GM19324 (cell line): ENCODE measurements around the gene GPS1.

Experiments
- ATAC-seq: cut with Tn5 transposase; IDR thresholded peaks from one replicate; pipeline ENCODE4 v1.9.1; 2021; ENCODE audit warnings: mild to moderate bottlenecking, moderate library complexity; ENCODE audit not compliant: unreplicated experiment, low FRiP score

GPS1 gene

DNA sequence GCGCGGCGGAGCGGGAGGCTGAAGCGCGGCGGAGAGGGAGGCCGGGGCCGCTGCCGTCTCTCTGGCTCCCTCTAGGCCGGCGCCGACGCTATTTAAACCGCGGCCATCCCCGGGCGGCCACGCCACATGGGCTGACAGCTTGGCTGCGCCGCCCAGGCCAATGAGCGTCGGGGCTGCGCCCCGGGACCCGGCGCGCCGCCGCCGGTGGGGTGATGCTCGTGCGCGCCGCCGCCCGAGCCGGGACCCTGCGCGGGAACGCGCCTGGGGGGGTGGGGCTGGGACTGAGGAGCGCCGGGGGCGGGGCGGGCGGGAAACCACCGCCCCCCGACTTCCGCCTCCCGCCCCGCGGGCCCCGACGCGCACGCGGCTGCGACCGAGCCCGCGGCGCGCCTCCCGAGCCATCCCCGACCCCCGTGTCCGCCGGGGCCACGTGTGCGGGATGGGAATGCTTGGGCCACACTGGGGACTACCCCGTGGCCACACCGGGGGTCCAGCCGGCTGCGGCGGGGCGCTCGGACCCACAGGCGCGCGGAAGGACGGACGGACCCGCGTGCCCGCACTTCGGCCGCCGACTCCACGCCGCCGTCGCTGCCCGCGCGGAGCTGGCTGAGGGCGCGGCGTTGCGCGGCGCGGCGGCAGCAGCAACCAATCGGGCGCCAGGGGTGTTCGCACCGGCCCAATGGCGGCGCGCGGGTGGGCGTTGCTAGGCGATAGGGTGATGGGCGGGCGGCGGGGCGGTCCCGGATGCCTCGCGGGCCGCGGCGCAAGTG is 46.7 kb downstream of the GPS1 start, which contains the start of gene FASN:
TSS of gene FASN (minus strand) at position 68 of the 770 bp plus-strand sequence. CDS start 1,791 bp downstream, outside the sequence.
- ATAC-seq, result peak; percentile 71

DNA sequence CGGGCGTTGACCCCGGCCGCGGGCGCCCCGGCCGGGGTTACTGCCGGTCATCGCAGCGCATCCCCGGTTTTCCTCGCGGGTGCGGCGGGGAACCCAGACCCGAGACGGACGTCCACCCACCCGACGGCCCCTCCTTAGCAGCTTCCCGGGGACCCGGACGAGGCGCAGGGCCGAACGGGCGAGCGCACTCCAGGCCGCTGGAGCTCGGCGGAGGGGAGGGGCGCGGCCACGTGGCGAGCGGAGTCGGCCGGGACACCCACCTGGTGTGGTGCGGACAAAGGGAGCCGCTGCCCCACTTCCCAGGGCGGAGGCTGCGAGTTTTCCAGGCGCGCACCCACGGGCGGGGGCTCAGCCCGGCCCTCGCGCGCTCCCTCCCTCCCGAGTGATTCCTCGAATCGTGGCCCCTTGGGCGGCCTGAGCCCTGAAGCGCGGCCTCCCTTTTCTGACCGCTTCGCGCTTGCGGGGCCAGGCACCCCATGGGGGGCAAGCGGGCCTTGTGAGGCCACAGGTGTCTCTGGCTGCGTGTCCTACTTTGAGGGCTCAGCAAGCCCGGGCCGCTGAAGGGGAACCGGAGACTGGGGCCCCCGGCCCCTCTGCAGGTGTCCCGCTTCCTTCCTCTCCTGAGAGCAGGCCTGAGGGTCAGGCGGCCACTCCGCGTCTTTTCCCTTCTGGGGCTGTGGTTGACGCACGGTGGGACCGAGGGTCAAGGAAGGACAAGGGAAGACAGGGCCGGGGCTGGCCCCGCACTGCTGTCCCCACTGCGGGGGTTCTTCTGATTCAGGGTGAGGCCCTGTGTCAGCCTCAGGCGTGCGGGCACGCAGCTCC is 47.5 kb downstream of the GPS1 start:
- ATAC-seq, result peak; percentile 13

DNA sequence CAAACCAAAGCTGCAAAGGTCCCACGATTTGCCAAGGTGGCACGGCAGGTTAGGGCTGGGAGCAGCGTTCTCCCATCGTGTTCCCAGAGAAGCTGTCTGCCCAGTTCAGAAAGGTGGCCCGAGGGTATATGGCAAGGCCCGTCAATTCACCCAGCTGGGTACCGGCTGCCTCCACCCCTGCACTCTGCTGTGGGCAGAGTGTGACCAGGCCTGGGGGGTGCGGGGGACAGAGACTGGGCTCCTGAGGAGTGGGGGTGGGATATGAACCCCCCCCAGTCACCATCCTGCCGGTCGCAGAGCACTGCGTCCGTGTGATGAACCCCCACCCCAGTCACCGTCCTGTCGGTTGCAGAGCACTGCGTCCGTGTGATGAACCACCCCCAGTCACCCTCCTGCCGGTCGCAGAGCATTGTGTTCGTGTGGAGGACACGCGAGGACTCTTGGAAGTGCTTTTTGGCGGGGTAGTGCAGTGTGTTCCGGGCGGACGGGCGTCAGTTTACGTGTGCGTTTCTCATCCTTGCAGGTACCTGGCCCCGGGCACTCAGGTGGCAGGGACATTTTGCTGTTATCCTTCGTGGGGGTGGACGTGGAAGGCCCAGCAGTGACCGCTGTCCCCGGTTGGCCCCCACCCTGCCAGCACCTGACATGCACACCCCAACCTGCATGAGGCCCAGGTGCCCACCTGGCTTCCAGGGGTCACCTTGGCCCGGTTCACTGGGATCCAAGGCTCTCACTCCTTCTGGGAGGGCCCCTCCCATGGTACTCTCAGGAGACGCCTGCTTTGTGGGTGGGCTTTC is 49.0 kb downstream of the GPS1 start:
- no peak for ATAC-seq

DNA sequence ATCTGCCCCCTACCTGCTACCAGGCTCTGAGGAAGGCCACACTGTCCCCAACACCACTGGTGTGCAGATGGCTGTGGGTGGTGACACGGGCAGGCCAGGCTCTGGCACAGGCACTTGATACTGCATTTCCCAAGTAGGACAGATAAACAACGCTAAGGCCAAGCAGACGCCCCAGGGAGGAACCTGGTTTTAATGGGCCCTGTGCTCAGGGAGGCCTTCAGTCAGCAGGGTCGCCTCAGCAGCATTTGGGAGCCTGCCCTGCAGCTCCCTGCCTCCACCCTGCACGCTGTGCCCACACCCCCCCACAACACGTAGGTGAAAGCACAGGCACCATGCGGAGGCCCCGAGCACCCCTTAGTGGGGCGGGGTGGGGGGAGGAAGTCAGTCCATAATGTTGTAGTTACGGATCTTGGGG is 49.6 kb downstream of the GPS1 start:
- ATAC-seq, result no peak

DNA sequence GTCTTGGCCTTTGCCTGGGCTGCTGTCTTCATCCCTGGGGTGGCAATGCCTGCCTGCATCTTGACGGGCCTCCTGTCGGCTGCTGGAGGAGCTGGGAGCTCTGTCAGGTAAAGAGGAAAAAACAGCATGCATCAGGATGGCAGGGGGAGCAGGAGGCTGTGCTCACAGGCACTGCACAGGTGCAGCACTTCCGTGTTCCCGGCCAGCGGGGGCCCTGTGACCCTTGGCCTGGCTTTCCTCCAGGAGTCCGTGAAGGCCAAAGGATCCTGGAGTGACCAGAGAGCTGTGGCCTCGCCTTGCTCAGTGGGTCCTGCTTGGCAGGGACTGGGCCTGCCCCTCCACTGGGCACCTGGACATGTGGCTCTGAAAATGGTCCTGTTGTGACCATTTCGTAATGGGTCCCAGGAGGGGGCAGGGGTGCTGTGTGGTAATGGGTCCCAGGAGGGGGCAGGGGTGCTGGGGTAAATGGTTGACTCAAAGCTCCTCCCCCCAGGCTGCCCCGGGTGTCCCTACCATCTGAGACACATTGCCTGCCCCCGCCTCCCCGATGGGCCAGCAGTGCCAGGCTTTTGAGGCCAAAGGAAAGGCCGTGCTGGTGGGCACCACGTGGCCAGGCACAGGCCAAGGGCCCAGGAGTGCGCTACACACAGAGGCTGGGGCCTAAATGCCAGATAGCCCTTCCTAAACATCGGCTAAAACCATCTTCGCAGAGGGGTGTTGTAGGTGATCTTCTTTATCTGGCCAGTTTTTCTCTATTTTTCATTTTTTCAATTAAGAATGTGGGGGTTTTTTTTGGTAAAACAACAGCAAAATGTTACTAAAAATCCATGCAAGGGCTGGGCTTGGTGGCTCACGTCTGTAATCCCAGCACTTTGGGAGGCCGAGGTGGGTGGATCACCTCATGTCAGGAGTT is 50.3 kb downstream of the GPS1 start:
- no peak for ATAC-seq

DNA sequence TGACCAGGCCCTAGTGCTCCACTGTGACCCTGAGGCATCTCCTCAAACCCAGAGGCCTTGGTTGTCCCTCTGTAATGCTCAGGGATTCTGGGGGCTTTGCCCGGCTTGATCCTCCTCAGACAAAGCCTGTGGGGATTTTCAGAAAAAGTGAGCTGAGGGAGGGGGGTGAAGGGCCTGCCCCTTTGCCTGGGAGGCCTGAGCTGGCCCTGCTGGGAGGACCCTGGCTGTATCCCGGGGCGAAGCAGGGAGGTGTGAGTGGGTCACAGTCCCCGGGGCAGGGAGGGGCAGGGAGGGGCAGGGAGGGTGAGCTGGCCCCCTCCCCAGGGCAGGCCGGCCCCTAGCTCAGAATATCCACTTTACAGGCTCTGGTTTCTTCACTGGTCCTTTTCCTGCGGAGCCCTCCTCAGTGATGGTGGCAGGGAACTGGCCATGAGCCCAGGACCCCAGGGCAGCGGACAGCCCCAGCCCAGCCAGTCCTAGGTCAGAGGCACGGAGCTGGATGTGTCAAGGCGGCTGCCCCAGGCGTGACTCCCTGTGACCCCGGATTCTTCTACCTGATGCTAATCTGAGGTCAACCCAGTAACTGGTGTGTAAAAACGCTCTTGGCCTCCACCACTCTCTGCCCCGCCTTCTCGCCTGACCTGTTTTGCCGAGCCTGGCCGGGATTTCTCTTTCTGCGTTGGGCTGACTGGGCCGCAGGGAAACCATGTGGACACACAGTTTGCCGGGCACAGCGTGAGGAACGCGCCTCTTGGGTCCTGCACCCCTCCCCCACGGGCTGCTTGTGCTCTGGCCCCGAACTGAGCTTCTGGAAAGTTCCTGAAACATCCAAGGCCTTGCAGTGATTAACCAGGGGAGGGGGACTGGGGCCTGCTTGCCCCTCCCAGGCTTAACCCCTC is 52.1 kb downstream of the GPS1 start:
- ATAC-seq, result no peak

DNA sequence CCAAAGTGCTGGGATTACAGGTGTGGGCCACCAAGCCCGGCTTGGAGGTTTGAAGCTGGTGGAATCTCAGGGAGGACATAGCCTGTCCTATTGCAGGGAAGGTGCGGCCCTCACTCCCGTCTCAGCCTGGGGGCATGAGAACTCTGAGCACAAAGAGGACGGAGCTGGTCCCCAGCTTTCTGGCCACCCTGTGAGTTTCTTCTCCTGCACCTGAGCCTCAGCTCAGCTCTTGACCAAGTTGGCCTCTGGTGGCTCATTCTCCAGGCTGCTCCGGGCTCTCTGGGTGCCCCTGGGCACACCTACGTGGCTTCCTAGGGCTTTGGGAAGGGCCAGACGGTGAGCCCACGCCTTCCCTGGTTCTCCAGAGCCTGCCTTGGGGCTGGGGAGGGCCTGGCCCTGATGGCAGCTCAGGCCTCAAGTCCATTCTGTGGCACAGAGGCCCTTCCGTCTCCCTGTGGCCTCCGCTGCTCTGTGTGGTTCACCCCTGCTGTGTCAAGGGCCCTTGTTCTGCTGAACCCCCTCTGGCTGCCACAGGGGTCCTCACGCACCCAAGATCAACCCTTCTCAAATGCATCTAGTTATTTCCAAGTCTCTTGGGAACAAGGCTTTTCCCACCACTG is 53.2 kb downstream of the GPS1 start:
- ATAC-seq, result no peak

DNA sequence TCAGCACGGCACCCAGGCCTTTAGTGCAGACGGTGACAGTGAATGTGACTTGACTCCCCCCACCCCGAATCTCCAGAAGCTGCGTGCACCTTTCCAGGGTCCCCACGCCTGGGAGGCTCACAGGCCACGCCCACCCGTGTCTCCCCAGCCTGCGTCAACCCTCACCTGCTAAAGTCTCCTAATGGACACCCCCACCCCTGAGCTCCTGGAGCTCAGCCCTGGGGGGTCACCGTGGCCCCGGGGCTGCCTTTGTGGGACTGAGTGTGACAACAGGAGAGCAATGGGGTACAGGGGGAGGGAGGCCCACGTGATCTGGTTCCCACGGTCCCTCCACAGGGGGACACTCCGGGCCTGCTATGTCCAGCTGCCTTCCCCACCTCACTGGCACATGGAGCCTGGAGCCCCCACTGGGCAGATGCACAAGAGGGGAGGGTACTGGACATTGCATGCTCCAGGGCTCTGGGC is 53.8 kb downstream of the GPS1 start:
- no peak for ATAC-seq

DNA sequence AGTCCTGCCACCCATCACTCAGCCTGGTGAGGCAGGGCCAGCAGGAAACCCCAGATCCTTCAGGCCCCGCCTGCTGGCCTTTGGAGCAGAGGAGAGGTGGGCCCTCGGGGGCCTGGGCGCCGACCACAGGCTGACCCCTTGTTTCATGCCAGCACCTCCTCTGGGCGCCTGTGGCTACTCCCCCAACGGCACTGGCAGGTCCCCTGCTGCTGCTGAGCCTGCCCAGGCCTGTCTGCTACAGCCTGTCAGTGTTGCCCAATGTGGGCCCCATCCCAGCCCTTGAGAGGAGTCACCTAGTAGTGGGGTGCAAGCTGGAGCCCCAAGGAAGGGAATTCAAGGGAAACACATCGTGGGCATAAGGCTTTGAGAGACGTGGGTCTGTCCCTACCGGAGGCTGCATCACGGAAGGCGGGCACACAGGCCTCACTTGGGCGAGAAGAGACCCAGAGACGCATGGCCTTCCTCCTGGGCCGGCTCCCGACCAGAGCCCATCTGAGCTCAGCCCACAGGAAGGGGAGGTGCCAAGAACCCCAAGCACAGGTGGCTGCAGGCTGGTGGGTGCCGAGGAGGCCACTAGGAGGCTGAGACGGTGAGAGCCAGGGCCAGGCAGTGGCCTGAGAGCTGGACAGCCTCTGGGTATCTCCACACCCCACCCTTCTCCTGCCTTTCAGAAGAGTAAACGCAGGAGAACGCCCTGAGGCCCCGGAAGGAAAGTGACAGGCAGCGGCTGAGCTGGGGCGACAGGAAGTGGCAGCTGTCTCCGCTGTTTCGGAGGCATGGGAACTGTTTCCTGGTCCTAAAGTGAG is 54.4 kb downstream of the GPS1 start:
- peak; percentile 72 for ATAC-seq

DNA sequence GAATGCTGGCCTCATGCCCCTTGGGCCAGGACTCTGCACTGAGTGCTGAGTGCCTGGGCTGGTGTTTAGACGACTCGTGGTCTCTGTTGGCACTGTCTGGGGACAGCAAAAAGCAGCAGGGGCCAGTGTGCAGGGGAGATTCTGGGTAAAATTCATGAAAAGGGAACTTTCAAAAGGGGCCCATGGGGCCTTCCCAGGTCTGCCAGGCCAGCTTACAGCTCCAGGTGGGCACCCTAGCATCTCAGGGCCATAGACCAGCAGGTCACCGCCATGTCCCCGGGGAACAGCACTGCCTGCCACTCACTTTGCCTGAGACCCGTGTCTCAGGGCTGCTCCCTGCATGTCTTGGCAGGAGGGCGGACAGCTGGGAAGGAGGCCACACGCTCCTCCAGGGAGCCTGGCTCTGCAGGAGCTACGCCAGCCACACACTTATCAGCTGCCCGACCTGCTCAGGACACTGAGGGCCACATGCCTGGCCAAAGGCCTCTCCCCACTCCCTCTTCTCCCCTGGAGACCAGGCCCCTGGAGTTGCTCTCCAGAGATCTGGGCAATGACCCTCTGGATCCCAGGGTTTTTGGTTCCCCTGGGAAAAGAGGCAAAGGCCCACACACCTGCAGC is 55.1 kb downstream of the GPS1 start:
- peak; percentile 3 for ATAC-seq
